ENCODE measurements around the gene PARP15. TPM values are rescaled to one million over a fixed set of nuclear protein-coding genes. Genes with fewer than 3 reads are reported as not detected.
"Not testable (repeated sequence)": the region's sequence is repeated elsewhere in the genome, so short reads cannot be mapped to it uniquely, and the experiment has no call there.

The PARP15 gene
- total RNA-seq, 1 experiment from 2014 or later, result 0.12 TPM

DNA sequence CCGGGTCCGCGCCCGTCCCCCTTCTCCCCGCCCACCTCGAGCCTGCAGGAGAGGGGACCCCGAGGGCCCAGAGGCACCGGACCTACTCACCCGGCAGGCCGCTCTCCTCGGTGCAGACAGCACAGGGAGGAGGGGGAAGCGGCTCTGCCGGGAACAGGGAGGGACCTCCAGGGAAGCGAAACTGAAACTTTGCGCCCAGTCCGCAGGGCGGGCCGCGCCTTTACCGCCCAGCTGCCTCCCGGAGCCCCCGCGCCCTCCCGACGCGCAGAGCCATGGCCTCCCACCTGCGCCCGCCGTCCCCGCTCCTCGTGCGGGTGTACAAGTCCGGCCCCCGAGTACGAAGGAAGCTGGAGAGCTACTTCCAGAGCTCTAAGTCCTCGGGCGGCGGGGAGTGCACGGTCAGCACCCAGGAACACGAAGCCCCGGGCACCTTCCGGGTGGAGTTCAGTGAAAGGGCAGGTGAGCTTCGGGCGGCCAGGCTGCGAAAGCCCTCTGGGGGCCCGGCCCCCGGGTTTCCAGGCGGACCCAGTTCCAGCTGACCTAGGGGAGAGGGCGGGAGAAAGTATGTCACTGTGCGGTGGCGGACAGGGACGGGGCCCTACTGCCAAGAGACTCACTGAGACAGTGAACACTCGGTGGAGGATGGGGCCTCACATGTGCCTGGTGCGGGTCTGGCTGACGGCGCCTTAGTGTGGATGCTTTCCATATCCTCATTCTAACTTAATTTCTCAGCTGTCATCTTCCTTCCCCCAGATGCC lies 13.1 kb upstream of the PARP15 start, which contains the start of the genes DTX3L and PARP9:
Gene DTX3L, plus strand, starts transcription at position 184 of the 758 bp plus-strand sequence. Its CDS starts 89 bp downstream, at position 273.
Gene PARP9, minus strand, starts transcription at position 146 of the 758 bp plus-strand sequence. CDS start 4,680 bp downstream, outside the sequence.
- peak within 1 kb of the TSS; percentile 97 for H3K4me2 ChIP-seq (ENCODE audit: low read length)
- H3K79me2 ChIP-seq (ENCODE audit: insufficient read depth, low read length), result 0 out of 2 replicates have a peak, but pooled peaks cover 4% of the 10 kb centered on the region
- H4K20me1 ChIP-seq (ENCODE audit: insufficient read depth), result no peaks in the 10 kb centered on the region
- ChIA-PET CTCF (interaction anchor here (1.1 kb wide), 1 partner anchor 115 kb away, joined by 8 read pairs; no protein-coding TSS in a partner anchor), RAD21 (ENCODE audit: low non-redundant PET in 1 of 2, low total read pairs in 2 of 2, uncharacterized antibody in 2 of 2, unreplicated experiment in 2 of 2) (interaction anchor here in 1 of 2 experiments (0.6 to 1.1 kb wide), 2 partner anchors 115 to 1018 kb away, joined by 4 read pairs; no protein-coding TSS in a partner anchor), POLR2A (interaction anchor here (1.3 kb wide), 1 partner anchor 115 kb away, joined by 9 read pairs; no protein-coding TSS in a partner anchor)
- DNase-seq (ENCODE audit: low read depth, low spot score) (no peak), ATAC-seq (peak; percentile 86)
- peak within 1 kb of the TSS; percentile 60 to 81 for H3K4me3 ChIP-seq (replicated peaks in 1 of 2; ENCODE audit: low read depth in 1 of 2, low read length in 2 of 2)
- no peaks in the 10 kb centered on the region for H3K9me3 ChIP-seq (ENCODE audit: control insufficient read depth in 1 of 2, insufficient read depth in 1 of 2, low read depth in 1 of 2, low read length in 2 of 2)
- H3K27ac ChIP-seq (ENCODE audit: low read depth, low read length), result peak within 1 kb of the TSS; percentile 72
- no TSS peak for BruUV-seq (replicated peaks)
- H3K36me3 ChIP-seq (ENCODE audit: control insufficient read depth in 1 of 2, insufficient read depth in 2 of 2, low read length in 2 of 2), result 0 out of 4 replicates have a peak, but pooled peaks cover 0 to 3% of the 10 kb centered on the region in 2 experiments
- no peaks in the 10 kb centered on the region for H3K27me3 ChIP-seq (ENCODE audit: insufficient read depth, low read length)
- peak within 1 kb of the TSS; percentile 94 for H2AFZ ChIP-seq (ENCODE audit: low read depth, low read length, poor library complexity, severe bottlenecking)
- H3K4me1 ChIP-seq (ENCODE audit: control insufficient read depth in 1 of 2, insufficient read depth in 2 of 2, low read length in 2 of 2), result peaks cover 8 to 17% of the 10 kb centered on the region in 2 experiments
- peak within 1 kb of the TSS; percentile 81 for H3K9ac ChIP-seq (ENCODE audit: low read length)
- TF ChIP-seq TCF7L2 (IDR thresholded peaks at IDR 0.05; ENCODE audit: borderline replicate concordance, extremely low read depth, insufficient read depth, insufficient read length), result no peak
- TF ChIP-seq ZFX (IDR thresholded peaks at IDR 0.05), result peak; percentile 85
- TF ChIP-seq, protein P1, sequence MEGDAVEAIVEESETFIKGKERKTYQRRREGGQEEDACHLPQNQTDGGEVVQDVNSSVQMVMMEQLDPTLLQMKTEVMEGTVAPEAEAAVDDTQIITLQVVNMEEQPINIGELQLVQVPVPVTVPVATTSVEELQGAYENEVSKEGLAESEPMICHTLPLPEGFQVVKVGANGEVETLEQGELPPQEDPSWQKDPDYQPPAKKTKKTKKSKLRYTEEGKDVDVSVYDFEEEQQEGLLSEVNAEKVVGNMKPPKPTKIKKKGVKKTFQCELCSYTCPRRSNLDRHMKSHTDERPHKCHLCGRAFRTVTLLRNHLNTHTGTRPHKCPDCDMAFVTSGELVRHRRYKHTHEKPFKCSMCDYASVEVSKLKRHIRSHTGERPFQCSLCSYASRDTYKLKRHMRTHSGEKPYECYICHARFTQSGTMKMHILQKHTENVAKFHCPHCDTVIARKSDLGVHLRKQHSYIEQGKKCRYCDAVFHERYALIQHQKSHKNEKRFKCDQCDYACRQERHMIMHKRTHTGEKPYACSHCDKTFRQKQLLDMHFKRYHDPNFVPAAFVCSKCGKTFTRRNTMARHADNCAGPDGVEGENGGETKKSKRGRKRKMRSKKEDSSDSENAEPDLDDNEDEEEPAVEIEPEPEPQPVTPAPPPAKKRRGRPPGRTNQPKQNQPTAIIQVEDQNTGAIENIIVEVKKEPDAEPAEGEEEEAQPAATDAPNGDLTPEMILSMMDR (IDR thresholded peaks at IDR 0.05 in 2 of 3, conservative IDR thresholded peaks at IDR 0.05 in 1 of 3; ENCODE audit: borderline replicate concordance in 1 of 3, insufficient read depth in 1 of 3, low read depth in 2 of 3, low read length in 2 of 3), result no peak
- TF ChIP-seq POLR2A (IDR thresholded peaks at IDR 0.05; ENCODE audit: borderline replicate concordance, extremely low read depth, insufficient read depth, insufficient read length), result peak; percentile 32
- TF ChIP-seq POLR2AphosphoS5 (IDR thresholded peaks at IDR 0.05; ENCODE audit: low read depth, low read length), result peak; percentile 56
- no peak for TF ChIP-seq EZH2phosphoT487 (IDR thresholded peaks at IDR 0.05; ENCODE audit: borderline replicate concordance)
- TF ChIP-seq, protein P2, sequence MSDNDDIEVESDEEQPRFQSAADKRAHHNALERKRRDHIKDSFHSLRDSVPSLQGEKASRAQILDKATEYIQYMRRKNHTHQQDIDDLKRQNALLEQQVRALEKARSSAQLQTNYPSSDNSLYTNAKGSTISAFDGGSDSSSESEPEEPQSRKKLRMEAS (IDR thresholded peaks at IDR 0.05), result peak; percentile 66
- no peaks in the 10 kb centered on the region for H3K9me2 ChIP-seq (ENCODE audit: insufficient read depth)
- intact Hi-C loops (cut with micrococcal nuclease), result loop anchor here (5.0 kb wide), 1 partner anchor 107 kb away; no protein-coding TSS in a partner anchor

DNA sequence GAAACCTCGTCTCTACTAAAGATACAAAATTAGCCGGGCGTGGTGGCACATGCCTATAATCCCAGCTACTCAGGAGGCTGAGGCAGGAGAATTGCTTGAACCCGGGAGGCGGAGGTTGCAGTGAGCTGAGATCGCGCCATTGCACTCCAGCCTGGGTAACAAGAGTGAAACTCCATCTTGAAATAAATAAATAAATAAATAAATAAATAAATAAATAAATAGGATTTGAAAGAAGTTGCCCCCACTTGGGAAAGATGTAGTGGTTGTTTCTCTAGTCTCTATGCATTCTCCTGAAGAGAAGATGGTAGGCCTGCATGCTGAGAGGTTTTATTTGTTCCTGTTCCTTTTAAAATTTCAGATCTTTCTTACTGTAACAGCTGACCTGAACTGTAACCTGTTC lies 9.3 kb upstream of the PARP15 start:
- H3K79me2 ChIP-seq (ENCODE audit: insufficient read depth, low read length); intact Hi-C loops (cut with micrococcal nuclease); H2AFZ ChIP-seq (ENCODE audit: low read depth, low read length, poor library complexity, severe bottlenecking); H3K4me2 ChIP-seq (ENCODE audit: low read length); DNase-seq (ENCODE audit: low read depth, low spot score); RAD21 ChIA-PET (ENCODE audit: low non-redundant PET in 1 of 2, low total read pairs in 2 of 2, uncharacterized antibody in 2 of 2, unreplicated experiment in 2 of 2); H3K9me3 ChIP-seq (ENCODE audit: control insufficient read depth in 1 of 2, insufficient read depth in 1 of 2, low read depth in 1 of 2, low read length in 2 of 2); H3K9ac ChIP-seq (ENCODE audit: low read length); POLR2A ChIA-PET; H3K9me2 ChIP-seq (ENCODE audit: insufficient read depth); H3K36me3 ChIP-seq (ENCODE audit: control insufficient read depth in 1 of 2, insufficient read depth in 2 of 2, low read length in 2 of 2); H4K20me1 ChIP-seq (ENCODE audit: insufficient read depth); BruUV-seq (replicated peaks); H3K4me3 ChIP-seq (replicated peaks in 1 of 2; ENCODE audit: low read depth in 1 of 2, low read length in 2 of 2); H3K27me3 ChIP-seq (ENCODE audit: insufficient read depth, low read length); ATAC-seq; H3K27ac ChIP-seq (ENCODE audit: low read depth, low read length): not testable (repeated sequence)
- CTCF ChIA-PET, result interaction anchor here (1.2 kb wide), 1 partner anchor 111 kb away, joined by 4 read pairs; no protein-coding TSS in a partner anchor
- H3K4me1 ChIP-seq (ENCODE audit: control insufficient read depth in 1 of 2, insufficient read depth in 2 of 2, low read length in 2 of 2), result peaks cover 18 to 29% of the 10 kb centered on the region in 2 experiments
